22Rv1 (cell line): ENCODE results near the gene ZNHIT6.

Experiments used
- ZFX ChIP-seq: fragments of 450-650 bp; IDR thresholded peaks from 2 replicates; pipeline ENCODE4 v1.6.1; 2017; ENCODE audit warnings: antibody characterized with exemption, borderline replicate concordance
- TF ChIP-seq, protein P1 (sequence below): fragments of 450-650 bp; IDR thresholded peaks from 2 replicates; pipeline ENCODE4 v1.5.1; 2017; ENCODE audit warnings: mild to moderate bottlenecking

DNA sequence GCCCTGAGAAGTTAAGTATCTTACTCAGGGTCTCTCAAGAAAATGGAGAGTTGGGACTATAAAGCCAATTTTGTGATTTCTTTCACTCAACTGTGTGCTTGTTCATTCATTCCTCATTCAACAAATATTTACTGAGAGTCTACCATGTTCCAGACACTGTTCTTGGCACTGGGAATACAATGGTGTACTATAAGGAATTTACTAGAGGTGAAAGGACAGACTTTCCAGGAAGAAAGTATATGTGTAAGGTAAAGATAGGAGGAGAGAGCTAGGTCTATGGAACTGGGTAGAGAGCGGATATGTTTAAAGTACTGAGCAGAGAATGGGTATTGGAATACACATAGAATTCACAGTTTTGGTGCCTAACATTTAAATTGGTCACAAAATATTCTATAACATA, 42.3 kb downstream of the ZNHIT6 start:
- TF ChIP-seq, protein P1, sequence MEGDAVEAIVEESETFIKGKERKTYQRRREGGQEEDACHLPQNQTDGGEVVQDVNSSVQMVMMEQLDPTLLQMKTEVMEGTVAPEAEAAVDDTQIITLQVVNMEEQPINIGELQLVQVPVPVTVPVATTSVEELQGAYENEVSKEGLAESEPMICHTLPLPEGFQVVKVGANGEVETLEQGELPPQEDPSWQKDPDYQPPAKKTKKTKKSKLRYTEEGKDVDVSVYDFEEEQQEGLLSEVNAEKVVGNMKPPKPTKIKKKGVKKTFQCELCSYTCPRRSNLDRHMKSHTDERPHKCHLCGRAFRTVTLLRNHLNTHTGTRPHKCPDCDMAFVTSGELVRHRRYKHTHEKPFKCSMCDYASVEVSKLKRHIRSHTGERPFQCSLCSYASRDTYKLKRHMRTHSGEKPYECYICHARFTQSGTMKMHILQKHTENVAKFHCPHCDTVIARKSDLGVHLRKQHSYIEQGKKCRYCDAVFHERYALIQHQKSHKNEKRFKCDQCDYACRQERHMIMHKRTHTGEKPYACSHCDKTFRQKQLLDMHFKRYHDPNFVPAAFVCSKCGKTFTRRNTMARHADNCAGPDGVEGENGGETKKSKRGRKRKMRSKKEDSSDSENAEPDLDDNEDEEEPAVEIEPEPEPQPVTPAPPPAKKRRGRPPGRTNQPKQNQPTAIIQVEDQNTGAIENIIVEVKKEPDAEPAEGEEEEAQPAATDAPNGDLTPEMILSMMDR, result no peak
- TF ChIP-seq ZFX, result no peak
